K562 (cell line): ENCODE results near the gene NBEAL2. TPM values are rescaled to one million over a fixed set of nuclear protein-coding genes. Genes with fewer than 3 reads are reported as not detected.

Experiments
- BHLHE40 ChIP-seq: IDR thresholded peaks from 2 replicates; pipeline ENCODE4 v1.6.1; 2011; ENCODE audit warnings: low read length, improper control_type of control experiment
- DEAF1 ChIP-seq: fragments of 450-650 bp; formaldehyde crosslinking; IDR thresholded peaks from 2 replicates; pipeline ENCODE4 v1.4.0; 2020; ENCODE audit warnings: mild to moderate bottlenecking, moderate library complexity
- DIDO1 ChIP-seq: fragments of 450-650 bp; IDR thresholded peaks from 2 replicates; pipeline ENCODE4 v1.6.1; 2016; ENCODE audit warnings: low read depth, missing biosample characterization, missing genetic modification characterization
- HMG20A ChIP-seq: fragments of 450-650 bp; formaldehyde crosslinking; conservative IDR thresholded peaks from 2 replicates; pipeline ENCODE4 v1.4.0; 2020; ENCODE audit warnings: mild to moderate bottlenecking, mixed read lengths
- KDM2B ChIP-seq: fragments of 250-450 bp; sonication (Bioruptor Pico); IDR thresholded peaks from 2 replicates; pipeline ENCODE4 v1.8.0; 2021; ENCODE audit warnings: mild to moderate bottlenecking, moderate library complexity
- PBX2 ChIP-seq, 2 experiments: IDR thresholded peaks in 1 of 2; conservative IDR thresholded peaks in 1 of 2; 2 replicates each; pipeline ENCODE4 v1.6.1; 2016; ENCODE audit warnings: low read depth in 2 of 2, mild to moderate bottlenecking in 1 of 2, missing compliant biosample characterization in 1 of 2, missing genetic modification characterization in 1 of 2, moderate library complexity in 1 of 2
- RBFOX2 ChIP-seq: fragments of 200-400 bp; formaldehyde crosslinking; IDR thresholded peaks from 2 replicates; pipeline ENCODE4 v1.6.1; 2017; ENCODE audit warnings: low read depth, mild to moderate bottlenecking, low read length, moderate library complexity
- SETDB1 ChIP-seq: IDR thresholded peaks from one replicate; pipeline ENCODE4 v1.6.1; 2012; ENCODE audit warnings: low read length, control low read depth, inconsistent platforms
- YBX1 ChIP-seq: fragments of 450-650 bp; IDR thresholded peaks from 2 replicates; pipeline ENCODE4 v1.7.1; 2016; ENCODE audit warnings: mild to moderate bottlenecking
- YY1 ChIP-seq, 3 experiments: IDR thresholded peaks; 2 replicates each; pipeline ENCODE4 v1.6.1; 2011; ENCODE audit warnings: low read length in 2 of 3, mild to moderate bottlenecking in 2 of 3, moderate library complexity in 2 of 3, borderline replicate concordance in 1 of 3, control low read depth in 1 of 3, low read depth in 1 of 3; ENCODE audit not compliant: insufficient read depth in 3 of 3, insufficient replicate concordance in 2 of 3, control insufficient read depth in 1 of 3, insufficient read length in 1 of 3; ENCODE audit errors: extremely low read depth in 1 of 3
- ZBTB5 ChIP-seq: fragments of 450-650 bp; IDR thresholded peaks from 2 replicates; pipeline ENCODE4 v1.6.1; 2017; ENCODE audit warnings: antibody characterized with exemption
- ZFP1 ChIP-seq: fragments of 450-650 bp; formaldehyde crosslinking; IDR thresholded peaks from 2 replicates; pipeline ENCODE4 v1.4.0; 2020; ENCODE audit warnings: mild to moderate bottlenecking, mixed read lengths
- ZFP91 ChIP-seq: sonication (generic); formaldehyde crosslinking; IDR thresholded peaks from 2 replicates; pipeline ENCODE4 v1.8.0; 2022; ENCODE audit warnings: mild to moderate bottlenecking, missing genetic modification reagents
- ZNF12 ChIP-seq: sonication (generic); formaldehyde crosslinking; IDR thresholded peaks from 2 replicates; pipeline ENCODE4 v1.4.0; 2020; ENCODE audit warnings: mild to moderate bottlenecking, missing genetic modification reagents
- ZNF174 ChIP-seq: fragments of 250-450 bp; sonication (Bioruptor Pico); IDR thresholded peaks from 2 replicates; pipeline ENCODE4 v1.4.0; 2020; ENCODE audit warnings: mild to moderate bottlenecking
- ZNF197 ChIP-seq: fragments of 200-800 bp; sonication (Bioruptor generic); IDR thresholded peaks from 2 replicates; pipeline ENCODE4 v1.6.1; 2016; ENCODE audit warnings: low read depth, missing genetic modification characterization, missing compliant biosample characterization
- ZNF561 ChIP-seq: fragments of 450-650 bp; formaldehyde crosslinking; conservative IDR thresholded peaks from 2 replicates; pipeline ENCODE4 v1.4.0; 2020; ENCODE audit warnings: mild to moderate bottlenecking, moderate library complexity
- ZNF79 ChIP-seq: fragments of 250-450 bp; sonication (Bioruptor Pico); IDR thresholded peaks from 2 replicates; pipeline ENCODE4 v1.4.0; 2020; ENCODE audit warnings: low read depth, mild to moderate bottlenecking, moderate library complexity
- polyA plus RNA-seq, 8 experiments: library from polyadenylated mRNA; depleted of rRNA in 4 of 8; stranded (reverse) in 5 of 8; unstranded in 3 of 8; fragments of >200 nt; fragmentation: Nextera tagmentation in 2 of 8; fragmentation: Illumina TruSeq in 1 of 8; extraction: Ambion mirVana in 2 of 8; extraction: Trizol in 1 of 8; gene quantifications; 2 replicates each; pipeline versions ENCODE4 v1.2.1 to v1.2.3, GENCODE V29; 2011 to 2014; ENCODE audit warnings: inconsistent platforms in 1 of 8, missing spikeins in 1 of 8
- total RNA-seq, 7 experiments: library from RNA; depleted of rRNA in 6 of 7; stranded (reverse); fragments of >200 nt in 6 of 7; fragmentation: Illumina TruSeq in 2 of 7; extraction: Trizol in 2 of 7; gene quantifications; 2 replicates each; pipeline versions ENCODE4 v1.2.1 to v1.2.3, GENCODE V29; 2011 to 2021; ENCODE audit warnings: low replicate concordance in 1 of 7

The NBEAL2 gene
- total and polyA plus RNA-seq, 9 of the 15 experiments (the other 6 are each of a cell fraction or from before 2014, with no cell fraction given) = 0.06 to 114 (median 29.6) TPM

- TF ChIP-seq ZFP1 = no peak
- no peak for TF ChIP-seq ZFP91 (CRISPR knock-in tag)
- TF ChIP-seq ZBTB5 = no peak
- peak; percentile 96 for TF ChIP-seq RBFOX2
- no peak for TF ChIP-seq ZNF12 (CRISPR knock-in tag)
- peak in 2 of 3 experiments; percentile 84 to 86 for TF ChIP-seq YY1 (IDR thresholded peaks at IDR 0.05; ENCODE audit: borderline replicate concordance in 1 of 3, control insufficient read depth in 1 of 3, extremely low read depth in 1 of 3, insufficient read depth in 3 of 3, insufficient read length in 1 of 3, insufficient replicate concordance in 2 of 3, low read depth in 1 of 3, low read length in 2 of 3)
- no peak for TF ChIP-seq BHLHE40
- TF ChIP-seq ZNF174 (CRISPR knock-in tag) = no peak
- TF ChIP-seq ZNF197 (CRISPR knock-in tag) = no peak
- TF ChIP-seq ZNF561 = no peak; the same call in 1 of the 2 replicates
- 0 out of 2 replicates have a peak, but pooled peaks have one; percentile 17 for TF ChIP-seq HMG20A
- no peak for TF ChIP-seq YBX1
- TF ChIP-seq PBX2 (CRISPR knock-in tag; IDR thresholded peaks at IDR 0.05; ENCODE audit: low read depth) = no peak
- no peak for TF ChIP-seq PBX2 (tag; conservative IDR thresholded peaks at IDR 0.05; ENCODE audit: low read depth)
- TF ChIP-seq SETDB1 = peak; percentile 49
- TF ChIP-seq ZNF79 (CRISPR knock-in tag) = no peak
- TF ChIP-seq DEAF1 = no peak
- TF ChIP-seq DIDO1 (tag) = no peak
- 0 out of 2 replicates have a peak, but pooled peaks have one; percentile 21 for TF ChIP-seq KDM2B (CRISPR knock-in tag)
Measured at GRCh38 chr3:46978985-46979944, at the start of gene NBEAL2 (continued).
